Measurements from ENCODE around the gene GFOD2.

DNA sequence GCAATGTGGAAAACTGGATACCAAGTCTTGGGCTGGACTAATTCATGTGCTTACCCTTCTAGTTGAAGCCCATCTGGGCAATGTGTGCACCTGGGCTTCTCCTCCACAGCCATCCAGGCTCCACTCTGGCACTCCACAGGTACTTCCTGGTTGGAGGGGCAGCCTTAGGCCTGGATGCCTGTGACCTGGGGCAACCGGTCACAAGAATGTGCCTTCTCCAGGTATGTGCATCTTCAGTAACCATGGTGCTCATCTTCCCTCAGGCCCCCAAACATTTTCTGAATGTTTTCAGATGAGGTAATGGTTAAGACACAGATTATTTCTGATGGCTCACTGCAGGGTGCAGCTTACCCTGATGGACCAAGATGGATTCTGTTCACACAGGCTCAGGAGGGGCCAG is 41.4 kb downstream of the GFOD2 start:
- TF ChIP-seq EZH2 (IDR thresholded peaks at IDR 0.05; ENCODE audit: low read depth, low read length, severe bottlenecking) (no peak), CHD2 (IDR thresholded peaks at IDR 0.05; ENCODE audit: low read length) (no peak)
- TF ChIP-seq, protein P1, sequence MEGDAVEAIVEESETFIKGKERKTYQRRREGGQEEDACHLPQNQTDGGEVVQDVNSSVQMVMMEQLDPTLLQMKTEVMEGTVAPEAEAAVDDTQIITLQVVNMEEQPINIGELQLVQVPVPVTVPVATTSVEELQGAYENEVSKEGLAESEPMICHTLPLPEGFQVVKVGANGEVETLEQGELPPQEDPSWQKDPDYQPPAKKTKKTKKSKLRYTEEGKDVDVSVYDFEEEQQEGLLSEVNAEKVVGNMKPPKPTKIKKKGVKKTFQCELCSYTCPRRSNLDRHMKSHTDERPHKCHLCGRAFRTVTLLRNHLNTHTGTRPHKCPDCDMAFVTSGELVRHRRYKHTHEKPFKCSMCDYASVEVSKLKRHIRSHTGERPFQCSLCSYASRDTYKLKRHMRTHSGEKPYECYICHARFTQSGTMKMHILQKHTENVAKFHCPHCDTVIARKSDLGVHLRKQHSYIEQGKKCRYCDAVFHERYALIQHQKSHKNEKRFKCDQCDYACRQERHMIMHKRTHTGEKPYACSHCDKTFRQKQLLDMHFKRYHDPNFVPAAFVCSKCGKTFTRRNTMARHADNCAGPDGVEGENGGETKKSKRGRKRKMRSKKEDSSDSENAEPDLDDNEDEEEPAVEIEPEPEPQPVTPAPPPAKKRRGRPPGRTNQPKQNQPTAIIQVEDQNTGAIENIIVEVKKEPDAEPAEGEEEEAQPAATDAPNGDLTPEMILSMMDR (IDR thresholded peaks at IDR 0.05; ENCODE audit: control extremely low read depth in 1 of 3, insufficient read depth in 1 of 3, low read depth in 1 of 3, low read length in 3 of 3): no peak

All from H1 (cell line).